ENCODE results near the gene ZNF22. TPM values are rescaled to one million over a fixed set of nuclear protein-coding genes. Genes with fewer than 3 reads are reported as not detected.

ZNF22 gene
- total and polyA plus RNA-seq, 2 of the 4 experiments (the other 2 are of a cell fraction): 10.6 to 12.4 TPM

GRCh38 chr10:44995581-44995913 lies 5.2 kb upstream of the ZNF22 start:
- TF ChIP-seq CTCF (conservative IDR thresholded peaks at IDR 0.05; ENCODE audit: low read depth, low read length): no peak
- TF ChIP-seq RAD21 (IDR thresholded peaks at IDR 0.05; ENCODE audit: low read length): no peak
- Histone ChIP-seq H3K4me2 (ENCODE audit: low read depth, low read length) (peak overlapping the region; percentile 18; the same call in 1 of the 2 replicates), H3K56ac (ENCODE audit: extremely low read depth, insufficient read depth, low read length) (no peak overlapping the region), H2BK120ac (ENCODE audit: low read depth, low read length) (peak overlapping the region; percentile 99), H2AK9ac (replicated peaks; ENCODE audit: low read depth, low read length, poor library complexity) (no peak overlapping the region), H3K18ac (ENCODE audit: low read depth, low read length) (peak overlapping the region; percentile 91), H3K4me1 (ENCODE audit: control insufficient read depth, insufficient read depth, low read length) (peaks cover 52% of the 10 kb centered on the region), H3K27ac (ENCODE audit: insufficient read depth, low read length) (peak overlapping the region; percentile 97; the same call in 1 of the 2 replicates), H4K8ac (ENCODE audit: low read depth in 2 of 2, low read length in 2 of 2) (peak overlapping the region; percentile 92 to 96; a peak in 2 of 4 replicates), H3K14ac (replicated peaks; ENCODE audit: low read depth, low read length) (peak overlapping the region; percentile 95; the same call in 1 of the 2 replicates), H2AK5ac (ENCODE audit: low read depth, low read length) (peak overlapping the region; percentile 98; the same call in 1 of the 2 replicates), H3K9ac (ENCODE audit: low read depth, low read length) (no peak overlapping the region), H4K91ac (ENCODE audit: insufficient read depth, low read depth, low read length) (peak overlapping the region; percentile 31; the same call in 1 of the 2 replicates), H3K4ac (ENCODE audit: low read depth, low read length) (peak overlapping the region; percentile 97), H3K9me3 (ENCODE audit: control insufficient read depth, insufficient read depth, low read length) (no peaks in the 10 kb centered on the region), H3K23ac (ENCODE audit: low read depth, low read length) (peak overlapping the region; percentile 30; the same call in 1 of the 2 replicates), H2BK5ac (ENCODE audit: low read depth, low read length, poor library complexity, severe bottlenecking) (peak overlapping the region; percentile 98), H4K5ac (ENCODE audit: low read depth, low read length) (peak overlapping the region; percentile 66), H3K4me3 (ENCODE audit: insufficient read depth, low read depth, low read length) (no peak overlapping the region), H3K79me1 (ENCODE audit: low read depth in 1 of 2, low read length in 2 of 2) (peaks cover 0 to 17% of the 10 kb centered on the region in 2 experiments; a peak in 3 of 4 replicates), H2BK15ac (ENCODE audit: low read depth, low read length) (peak overlapping the region; percentile 39; the same call in 2 of the 3 replicates), H3K36me3 (ENCODE audit: control insufficient read depth, insufficient read depth, low read length) (peaks cover 6% of the 10 kb centered on the region; the same call in 1 of the 2 replicates), H2BK20ac (ENCODE audit: low read depth, low read length) (peak overlapping the region; percentile 98), H3K9me1 (ENCODE audit: insufficient read depth, low read length) (peaks cover 54% of the 10 kb centered on the region), H2AFZ (replicated peaks; ENCODE audit: low read length, poor library complexity) (no peak overlapping the region), H3K27me3 (ENCODE audit: control insufficient read depth, insufficient read depth, low read length) (no peaks in the 10 kb centered on the region), H4K20me1 (ENCODE audit: insufficient read depth, low read length) (no peaks in the 10 kb centered on the region)
- ChIA-PET POLR2A (ENCODE audit: unreplicated experiment) (no interaction called here), CTCF (interaction anchor here (1.1 kb wide), 1 partner anchor 63 kb away, joined by 5 read pairs; no protein-coding TSS in a partner anchor)
- dilution Hi-C loops (cut with HindIII; ENCODE audit: low sequenced_read_pairs, unreplicated experiment): no loop called here
- no peak for DNase-seq
- no CpG with 5 or more reads among the region's 4 CpGs for WGBS, 2 experiments (ENCODE audit: extremely low coverage in 2 of 2, insufficient read length in 1 of 2)
- no TSS peak for BruUV-seq (replicated peaks)
- no peak for ATAC-seq (ENCODE audit: low read depth)
- intact Hi-C loops (cut with micrococcal nuclease): no loop called here
- in situ Hi-C loops (cut with MboI; ENCODE audit: low sequenced_read_pairs): loop anchor here (25.0 kb wide), 4 partner anchors 1017 to 1858 kb away; partner anchors contain the start of genes CSGALNACT2 and HNRNPF

All from IMR-90 (cell line).